SK-N-SH (cell line): ENCODE results near the gene USP25. TPM values are rescaled to one million over a fixed set of nuclear protein-coding genes. Genes with fewer than 3 reads are reported as not detected.

Source experiments
- CTCF ChIA-PET: fragments of 300-600, 350-600 bp; formaldehyde crosslinking; extraction: SDS; loops from one replicate; lab custom pipeline; 2021; lab: Yijun Ruan, JAX
- POLR2A ChIA-PET: fragments of 350-600 bp; sonication (Branson Sonifier 250); formaldehyde crosslinking; extraction: SDS; loops from one replicate; lab custom pipeline; 2020; ENCODE audit warnings: antibody characterized with exemption, inconsistent platforms; lab: Yijun Ruan, JAX
- DNase-seq: peaks from one replicate; pipeline ENCODE4 v3.0.0; 2012
- H2AFZ ChIP-seq: fragments of 200-600 bp; sonication (generic); 2 replicates; pipeline ENCODE4 v1.8.1; 2016; ENCODE audit warnings: antibody characterized with exemption, mild to moderate bottlenecking, low read depth
- H3F3A ChIP-seq: fragments of 200-600 bp; sonication (generic); replicated peaks from 2 replicates; pipeline ENCODE3; 2016; ENCODE audit warnings: antibody characterized with exemption, mild to moderate bottlenecking; ENCODE audit not compliant: insufficient read depth
- H3K27ac ChIP-seq, 2 experiments: fragments of 200-500 bp in 1 of 2; fragments of 200-600 bp in 1 of 2; sonication (Bioruptor generic) in 1 of 2; sonication (generic), shearing (Covaris generic) in 1 of 2; 2 replicates each; pipeline versions ENCODE4 v1.5.1 to v1.6.1; 2014 to 2016; ENCODE audit warnings: low read depth in 2 of 2, inconsistent platforms in 1 of 2, low read length in 1 of 2, mild to moderate bottlenecking in 1 of 2, mixed read lengths in 1 of 2
- H3K27me3 ChIP-seq: fragments of 200-600 bp; sonication (generic), shearing (Covaris generic); 2 replicates; pipeline ENCODE4 v1.6.1; 2016; ENCODE audit warnings: mixed run types; ENCODE audit not compliant: insufficient read depth
- H3K36me3 ChIP-seq, 2 experiments: fragments of 200-500 bp in 1 of 2; fragments of 200-600 bp in 1 of 2; sonication (Bioruptor generic) in 1 of 2; sonication (generic) in 1 of 2; replicated peaks in 1 of 2; 2 replicates each; pipeline versions ENCODE3 to v1.5.1; 2014 to 2016; ENCODE audit warnings: low read length in 1 of 2, mild to moderate bottlenecking in 1 of 2; ENCODE audit not compliant: insufficient read depth in 2 of 2, control insufficient read depth in 1 of 2
- H3K4me1 ChIP-seq, 2 experiments: fragments of 200-500 bp in 1 of 2; fragments of 200-600 bp in 1 of 2; sonication (Bioruptor generic) in 1 of 2; sonication (generic), shearing (Covaris generic) in 1 of 2; 2 replicates each; pipeline versions ENCODE4 v1.5.1 to v1.6.1; 2014 to 2016; ENCODE audit warnings: low read depth in 1 of 2, low read length in 1 of 2, mixed run types in 1 of 2; ENCODE audit not compliant: insufficient read depth in 2 of 2, control insufficient read depth in 1 of 2
- H3K4me2 ChIP-seq: fragments of 200-600 bp; sonication (generic), shearing (Covaris generic); 2 replicates; pipeline ENCODE4 v1.6.1; 2017; ENCODE audit warnings: mixed run types
- H3K4me3 ChIP-seq, 2 experiments: fragments of 200-500 bp in 1 of 2; fragments of 200-600 bp in 1 of 2; sonication (Bioruptor generic) in 1 of 2; sonication (generic), shearing (Covaris generic) in 1 of 2; 2 replicates each; pipeline versions ENCODE4 v1.5.1 to v1.8.1; 2014 to 2016; ENCODE audit warnings: low read depth in 2 of 2, inconsistent platforms in 1 of 2, low read length in 1 of 2, mild to moderate bottlenecking in 1 of 2, mixed read lengths in 1 of 2, moderate library complexity in 1 of 2
- H3K79me2 ChIP-seq: fragments of 200-600 bp; sonication (generic); 2 replicates; pipeline ENCODE4 v1.8.1; 2017; ENCODE audit warnings: mild to moderate bottlenecking; ENCODE audit not compliant: insufficient read depth
- H3K9ac ChIP-seq: fragments of 200-600 bp; sonication (generic); 2 replicates; pipeline ENCODE4 v1.6.1; 2017; ENCODE audit warnings: mixed run types
- H3K9me2 ChIP-seq: fragments of 200-600 bp; sonication (generic); 2 replicates; pipeline ENCODE4 v1.6.1; 2017; ENCODE audit warnings: mixed run types
- H3K9me3 ChIP-seq: fragments of 200-600 bp; sonication (generic); 2 replicates; pipeline ENCODE4 v1.6.1; 2017; ENCODE audit warnings: mixed run types, mild to moderate bottlenecking, moderate library complexity
- H4K20me1 ChIP-seq: fragments of 200-600 bp; sonication (generic); 2 replicates; pipeline ENCODE4 v1.6.1; 2017; ENCODE audit warnings: mild to moderate bottlenecking, mixed run types; ENCODE audit not compliant: insufficient read depth
- CHD2 ChIP-seq: fragments of 150-350 bp; IDR thresholded peaks from 2 replicates; pipeline ENCODE4 v1.6.1; 2018; ENCODE audit warnings: low read length; ENCODE audit not compliant: partially characterized antibody
- CTCF ChIP-seq: fragments of 200-600 bp; sonication (generic); IDR thresholded peaks from 2 replicates; pipeline ENCODE4 v1.6.1; 2017; ENCODE audit warnings: antibody characterized with exemption, mild to moderate bottlenecking, moderate library complexity
- ELF1 ChIP-seq: IDR thresholded peaks from 2 replicates; pipeline ENCODE4 v1.4.0; 2012
- EZH2phosphoT487 ChIP-seq: fragments of 200-600 bp; sonication (generic); IDR thresholded peaks from 2 replicates; pipeline ENCODE4 v1.6.1; 2017; ENCODE audit warnings: low read depth, mixed run types, mild to moderate bottlenecking, antibody characterized with exemption, moderate library complexity, borderline replicate concordance
- FOSL2 ChIP-seq: IDR thresholded peaks from 2 replicates; pipeline ENCODE4 v1.4.0; 2012; ENCODE audit warnings: low read depth, mild to moderate bottlenecking, moderate library complexity, borderline replicate concordance
- GATA2 ChIP-seq: sonication (generic); formaldehyde crosslinking; IDR thresholded peaks from 2 replicates; pipeline ENCODE4 v1.5.0; 2020; ENCODE audit warnings: mild to moderate bottlenecking, missing genetic modification reagents
- IRF3 ChIP-seq: fragments of 150-350 bp; IDR thresholded peaks from 2 replicates; pipeline ENCODE4 v1.6.1; 2016; ENCODE audit warnings: mild to moderate bottlenecking, low read depth, low read length
- MAX ChIP-seq: IDR thresholded peaks from 2 replicates; pipeline ENCODE4 v1.4.0; 2012; ENCODE audit warnings: low read depth
- MEF2A ChIP-seq: IDR thresholded peaks from 2 replicates; pipeline ENCODE4 v1.4.0; 2012; ENCODE audit warnings: low read depth, borderline replicate concordance
- NFIC ChIP-seq: IDR thresholded peaks from 2 replicates; pipeline ENCODE4 v1.4.0; 2012; ENCODE audit warnings: borderline replicate concordance
- PBX3 ChIP-seq: IDR thresholded peaks from 2 replicates; pipeline ENCODE4; 2012
- RAD21 ChIP-seq: IDR thresholded peaks from 2 replicates; pipeline ENCODE4 v1.6.1; 2012; ENCODE audit warnings: mild to moderate bottlenecking, low read length
- RXRA ChIP-seq: IDR thresholded peaks from 2 replicates; pipeline ENCODE4 v1.4.0; 2012; ENCODE audit warnings: low read depth, mild to moderate bottlenecking, borderline replicate concordance
- SIN3A ChIP-seq: IDR thresholded peaks from 2 replicates; pipeline ENCODE4 v1.6.1; 2012; ENCODE audit warnings: low read depth, mild to moderate bottlenecking, low read length, moderate library complexity, borderline replicate concordance
- TAF1 ChIP-seq: IDR thresholded peaks from 2 replicates; pipeline ENCODE4 v1.6.1; 2012; ENCODE audit warnings: low read depth, mild to moderate bottlenecking, low read length, moderate library complexity, borderline replicate concordance
- TEAD4 ChIP-seq: IDR thresholded peaks from 2 replicates; pipeline ENCODE4 v1.4.0; 2012; ENCODE audit warnings: mild to moderate bottlenecking, borderline replicate concordance; ENCODE audit not compliant: insufficient read depth
- USF2 ChIP-seq: fragments of 150-350 bp; IDR thresholded peaks from 2 replicates; pipeline ENCODE4 v1.6.1; 2017; ENCODE audit warnings: antibody characterized with exemption, low read length, low read depth, borderline replicate concordance
- ZBTB33 ChIP-seq: IDR thresholded peaks from 2 replicates; pipeline ENCODE4 v1.4.0; 2012; ENCODE audit warnings: low read depth, borderline replicate concordance
- WGBS: methylation state at CpG from one replicate; pipeline ENCODE4 v1.1.6; 2017; ENCODE audit warnings: low lambda C conversion rate; 5-methylcytosine and 5-hydroxymethylcytosine counted together
- polyA plus RNA-seq, 3 experiments: library from polyadenylated mRNA; depleted of rRNA; stranded (reverse); fragments of >200 nt; gene quantifications; 2 replicates each; pipeline ENCODE4 v1.2.3, GENCODE V29; 2012

Gene USP25
- polyA plus RNA-seq, 1 of the 3 experiments (the other 2 are of a cell fraction) = 4.6 TPM

GRCh38 chr21:15841856-15842564 lies 112.2 kb downstream of the USP25 start (continued):
- no peak for TF ChIP-seq IRF3
- TF ChIP-seq ZBTB33 = no peak
- no peak for TF ChIP-seq USF2

- H3K4me2 ChIP-seq = no peak overlapping the region
- POLR2A ChIA-PET = no interaction called here
- WGBS = 100% methylated on average over 1 of the region's 2 CpGs
Measured at GRCh38 chr21:15842565-15842880, 112.7 kb downstream of the USP25 start.

More at GRCh38 chr21:15842565-15842880, 112.7 kb downstream of the USP25 start:
- Histone ChIP-seq H3K4me1 (peaks cover 0 to 27% of the 10 kb centered on the region in 2 experiments; a peak in 3 of 4 replicates), H3K9ac (no peak overlapping the region), H2AFZ (no peak overlapping the region), H3K4me3 (no peak overlapping the region), H3K79me2 (no peaks in the 10 kb centered on the region), H3K27ac (peak overlapping the region; percentile 16 to 74; a peak in 3 of 4 replicates), H4K20me1 (no peaks in the 10 kb centered on the region), H3F3A (peaks cover 9% of the 10 kb centered on the region), H3K27me3 (no peaks in the 10 kb centered on the region), H3K9me3 (no peaks in the 10 kb centered on the region), H3K9me2 (no peaks in the 10 kb centered on the region), H3K36me3 (peaks cover 0 to 6% of the 10 kb centered on the region in 2 experiments)
- no peak for DNase-seq
- CTCF ChIA-PET = interaction anchor here (0.6 kb wide), 1 partner anchor 90 kb away, joined by 3 read pairs; no protein-coding TSS in a partner anchor
- TF ChIP-seq ELF1 (no peak), NFIC (no peak), MEF2A (no peak), EZH2phosphoT487 (no peak), RXRA (no peak), CTCF (no peak), FOSL2 (no peak), ZBTB33 (no peak), TEAD4 (no peak), GATA2 (CRISPR knock-in tag) (no peak), RAD21 (no peak), SIN3A (no peak), CHD2 (no peak), PBX3 (no peak), USF2 (no peak), TAF1 (no peak), MAX (no peak)
